ENCODE data around the gene ATP1A1. TPM values are rescaled to one million over a fixed set of nuclear protein-coding genes. Genes with fewer than 3 reads are reported as not detected.

The ATP1A1 gene
- total and polyA plus RNA-seq, 2 experiments from 2014 or later: 117 to 202 TPM

GRCh38 chr1:116346943-116347673, 25.9 kb upstream of the ATP1A1 start (continued):
- TF ChIP-seq POLR2AphosphoS5 (IDR thresholded peaks at IDR 0.05; ENCODE audit: low read depth) (no peak), NANOG (IDR thresholded peaks at IDR 0.05; ENCODE audit: borderline replicate concordance) (no peak), EZH2phosphoT487 (IDR thresholded peaks at IDR 0.05; ENCODE audit: unreplicated experiment) (no peak), EZH2 (IDR thresholded peaks at IDR 0.05; ENCODE audit: low read depth, unreplicated experiment) (no peak), ZNF331 (CRISPR knock-in tag; IDR thresholded peaks at IDR 0.05; ENCODE audit: low read depth) (no peak), ZNF114 (CRISPR knock-in tag; IDR thresholded peaks at IDR 0.05) (no peak)

- Mint-ChIP-seq H3K27ac (no peak overlapping the region), H3K4me1 (peaks cover 35% of the 10 kb centered on the region), H3K27me3 (ENCODE audit: insufficient read depth, low read depth, poor library complexity) (no peaks in the 10 kb centered on the region)
- TF ChIP-seq CREB1 (CRISPR knock-in tag; IDR thresholded peaks at IDR 0.05; ENCODE audit: low read depth) (no peak), REST (IDR thresholded peaks at IDR 0.05; ENCODE audit: unreplicated experiment) (no peak), POLR2AphosphoS5 (IDR thresholded peaks at IDR 0.05; ENCODE audit: low read depth) (no peak), ZNF331 (CRISPR knock-in tag; IDR thresholded peaks at IDR 0.05; ENCODE audit: low read depth) (no peak), NANOG (IDR thresholded peaks at IDR 0.05; ENCODE audit: borderline replicate concordance) (no peak), EZH2 (IDR thresholded peaks at IDR 0.05; ENCODE audit: low read depth, unreplicated experiment) (no peak), ETS1 (IDR thresholded peaks at IDR 0.05) (no peak), ZNF462 (CRISPR knock-in tag; IDR thresholded peaks at IDR 0.05) (no peak), STAT1 (IDR thresholded peaks at IDR 0.05; ENCODE audit: unreplicated experiment) (no peak)
Observed at GRCh38 chr1:116347696-116348095, 25.3 kb upstream of the ATP1A1 start.

More at GRCh38 chr1:116347696-116348095, 25.3 kb upstream of the ATP1A1 start:
- no peaks in the 10 kb centered on the region; the same call in 2 of the 3 replicates for H3K9me3 Mint-ChIP-seq
- no peak for DNase-seq (ENCODE audit: low spot score)
- peak; percentile 31 for ATAC-seq
- Histone ChIP-seq H3K4me2 (peak overlapping the region; percentile 30; the same call in 1 of the 2 replicates), H3K9me2 (ENCODE audit: insufficient read depth) (0 out of 2 replicates have a peak, but pooled peaks cover 7% of the 10 kb centered on the region), H3K27me3 (ENCODE audit: insufficient read depth) (no peaks in the 10 kb centered on the region), H3K4me1 (ENCODE audit: insufficient read depth) (peaks cover 25% of the 10 kb centered on the region; the same call in 1 of the 2 replicates), H3K36me3 (ENCODE audit: insufficient read depth) (no peaks in the 10 kb centered on the region), H3K27ac (ENCODE audit: low read depth) (no peak overlapping the region), H3F3A (replicated peaks; ENCODE audit: low read depth) (no peaks in the 10 kb centered on the region), H2AFZ (peak overlapping the region; percentile 25; the same call in 1 of the 2 replicates), H3K79me2 (replicated peaks; ENCODE audit: insufficient read depth) (no peaks in the 10 kb centered on the region), H4K20me1 (replicated peaks; ENCODE audit: insufficient read depth) (no peaks in the 10 kb centered on the region), H3K4me3 (no peak overlapping the region)
- H3K4me3 Mint-ChIP-seq: no peak overlapping the region
- no peaks in the 10 kb centered on the region for H3K36me3 Mint-ChIP-seq (ENCODE audit: low read depth)
